CD4-positive, alpha-beta T cell (primary cell): ENCODE measurements around the gene NAA25. TPM values are rescaled to one million over a fixed set of nuclear protein-coding genes. Genes with fewer than 3 reads are reported as not detected.
"Not testable (repeated sequence)": the region's sequence is repeated elsewhere in the genome, so short reads cannot be mapped to it uniquely, and the experiment has no call there.

ENCODE experiments used
- ATAC-seq: fragments of 200-7000 bp; cut with Tn5 transposase; one replicate; pipeline ENCODE4 v1.10.0; 2022; ENCODE audit warnings: mild to moderate bottlenecking; ENCODE audit not compliant: poor library complexity
- CTCF ChIA-PET: fragments of 350-600 bp; sonication (Branson Sonifier 250); formaldehyde crosslinking; loops from one replicate; lab custom pipeline; 2021; ENCODE audit warnings: antibody characterized with exemption, inconsistent platforms; lab: Charles Lee
- POLR2A ChIA-PET: fragments of 350-600 bp; sonication (Branson Sonifier 250); formaldehyde crosslinking; loops from one replicate; lab custom pipeline; 2021; ENCODE audit warnings: antibody characterized with exemption, inconsistent platforms; lab: Charles Lee
- DNase-seq, 14 experiments: peaks; one replicate each; pipeline ENCODE4 v3.0.0-alpha.2; 2013 to 2020; ENCODE audit warnings: mixed read lengths in 2 of 14
- H3K27ac ChIP-seq, 2 donors: one replicate each; pipeline versions ENCODE4 v1.5.1 to v1.7.0; 2013; ENCODE audit warnings: low read length in 2 of 2, low read depth in 1 of 2, mild to moderate bottlenecking in 1 of 2
- H3K27me3 ChIP-seq, 2 experiments: 1 replicate in 1 of 2; 2 replicates in 1 of 2; pipeline versions ENCODE4 v1.6.1 to v1.7.0; 2013; ENCODE audit warnings: low read length in 2 of 2, control low read depth in 1 of 2, mild to moderate bottlenecking in 1 of 2, moderate library complexity in 1 of 2; ENCODE audit not compliant: insufficient read depth in 2 of 2, control insufficient read depth in 1 of 2
- H3K36me3 ChIP-seq: one replicate; pipeline ENCODE4 v1.6.1; 2013; ENCODE audit warnings: low read length, control low read depth; ENCODE audit not compliant: insufficient read depth
- H3K4me1 ChIP-seq: one replicate; pipeline ENCODE4 v1.6.1; 2013; ENCODE audit warnings: low read length, control low read depth; ENCODE audit not compliant: insufficient read depth
- H3K4me3 ChIP-seq: one replicate; pipeline ENCODE4 v1.5.1; 2013; ENCODE audit warnings: mild to moderate bottlenecking, low read length, moderate library complexity
- H3K9me3 ChIP-seq, 2 experiments: 1 replicate in 1 of 2; 2 replicates in 1 of 2; pipeline versions ENCODE4 v1.6.1 to v1.7.0; 2013; ENCODE audit warnings: low read length in 2 of 2, mild to moderate bottlenecking in 2 of 2, control low read depth in 1 of 2, moderate library complexity in 1 of 2; ENCODE audit not compliant: control insufficient read depth in 1 of 2, insufficient read depth in 1 of 2
- H3K27ac Mint-ChIP-seq: one replicate; pipeline ENCODE4 v1.8.0; 2020; ENCODE audit warnings: mixed read lengths
- H3K27me3 Mint-ChIP-seq: one replicate; pipeline ENCODE4 v1.8.0; 2021; ENCODE audit warnings: mixed read lengths
- H3K36me3 Mint-ChIP-seq: one replicate; pipeline ENCODE4 v1.8.0; 2021; ENCODE audit warnings: low read depth, mixed read lengths
- H3K4me1 Mint-ChIP-seq: one replicate; pipeline ENCODE4 v1.8.0; 2021; ENCODE audit warnings: low read depth, mixed read lengths
- H3K4me3 Mint-ChIP-seq: one replicate; pipeline ENCODE4 v1.8.0; 2020; ENCODE audit warnings: mild to moderate bottlenecking, mixed read lengths
- H3K9me3 Mint-ChIP-seq: one replicate; pipeline ENCODE4 v1.8.0; 2020; ENCODE audit warnings: mixed read lengths
- CTCF ChIP-seq: fragments of 200-600 bp; IDR thresholded peaks from one replicate; pipeline ENCODE4 v1.8.0; 2022; ENCODE audit warnings: antibody characterized with exemption, mild to moderate bottlenecking
- intact Hi-C, 2 experiments: fragments of 100-400 bp; cut with DNase I in 1 of 2; cut with micrococcal nuclease in 1 of 2; formaldehyde crosslinking; loops; one replicate each; pipeline versions ENCODE4 v1.15.1 to v1.9.0; 2023 to 2025; cut with DNase I, micrococcal nuclease
- total RNA-seq, 174 experiments: library from RNA in 2 of 174; stranded (reverse) in 2 of 174; gene quantifications; one replicate each; pipeline ENCODE4 v1.2.3 and lab custom pipeline; 2021 to 2026

NAA25 gene
- total RNA-seq, 2 experiments from 2014 or later: 31.1 to 34.6 TPM

GRCh38 chr12:112112409-112113133 is 4.0 kb upstream of the NAA25 start:
- POLR2A ChIA-PET: no interaction called here
- Histone ChIP-seq H3K9me3 (no peaks in the 10 kb centered on the region), H3K4me1 (peaks cover 20% of the 10 kb centered on the region), H3K27ac (no peak overlapping the region), H3K27me3 (no peaks in the 10 kb centered on the region), H3K36me3 (no peaks in the 10 kb centered on the region), H3K4me3 (no peak overlapping the region)
- peak overlapping the region; percentile 27 for H3K4me3 Mint-ChIP-seq
- peaks cover 26% of the 10 kb centered on the region for H3K4me1 Mint-ChIP-seq
- intact Hi-C loops: no loop called here
- no peaks in the 10 kb centered on the region for H3K27me3 Mint-ChIP-seq
- H3K36me3 Mint-ChIP-seq: peaks cover 13% of the 10 kb centered on the region
- CTCF ChIA-PET: interaction anchor here (1.5 kb wide), 1 partner anchor 18 kb away, joined by 3 read pairs; no protein-coding TSS in a partner anchor
- TF ChIP-seq CTCF: no peak
- ATAC-seq (no peak), DNase-seq (no peak)
- no peaks in the 10 kb centered on the region for H3K9me3 Mint-ChIP-seq
- H3K27ac Mint-ChIP-seq: no peak overlapping the region

- CTCF ChIA-PET: interaction anchor here (1.5 kb wide), 1 partner anchor 19 kb away, joined by 3 read pairs; no protein-coding TSS in a partner anchor
These were observed 3.3 kb upstream of the NAA25 start for GRCh38 chr12:112111931-112112330.

DNA sequence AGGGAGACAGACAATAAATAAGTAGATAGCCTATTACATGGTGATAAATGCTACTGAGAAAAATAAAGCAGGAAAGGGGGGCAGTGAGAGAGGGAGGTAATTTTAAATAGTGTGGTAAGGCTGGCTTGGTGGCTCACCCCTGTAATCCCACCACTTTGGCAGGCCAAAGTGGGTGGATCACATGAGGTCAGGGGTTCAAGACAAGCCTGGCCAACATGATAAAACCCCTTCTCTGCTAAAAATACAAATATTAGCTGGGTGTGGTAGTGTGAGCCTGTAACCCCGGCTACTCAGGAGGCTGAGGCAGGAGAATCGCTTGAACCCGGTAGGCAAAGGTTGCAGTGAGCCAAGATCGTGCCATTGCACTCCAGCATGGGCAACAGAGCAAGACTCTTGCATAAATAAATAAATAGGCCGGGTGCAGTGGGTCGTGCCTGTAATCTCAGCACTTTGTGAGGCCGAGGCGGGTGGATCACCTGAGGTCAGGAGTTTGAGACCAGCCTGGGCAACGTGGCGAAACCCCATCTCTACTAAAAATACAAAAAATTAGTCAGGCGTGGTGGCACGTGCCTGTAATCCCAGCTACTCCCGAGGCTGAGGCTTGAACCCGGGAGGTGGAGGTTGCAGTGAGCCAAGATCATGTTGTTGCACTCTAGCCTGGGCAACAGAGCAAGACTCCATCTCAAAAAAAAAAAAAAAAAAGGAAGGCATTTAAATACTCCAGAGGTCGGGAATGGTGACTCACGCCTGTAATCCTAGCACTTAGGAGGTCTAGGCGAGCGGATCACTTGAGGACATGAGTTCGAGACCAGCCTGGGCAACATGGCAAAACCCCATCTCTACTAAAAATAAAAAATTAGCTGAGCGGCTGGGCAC is 2.4 kb upstream of the NAA25 start:
- H3K27me3 Mint-ChIP-seq, ATAC-seq, H3K9me3 Mint-ChIP-seq, H3K4me3 Mint-ChIP-seq, H3K36me3 ChIP-seq, H3K27ac ChIP-seq, H3K4me3 ChIP-seq, H3K27me3 ChIP-seq, DNase-seq, H3K9me3 ChIP-seq, intact Hi-C loops: not testable (repeated sequence)
- peaks cover 25% of the 10 kb centered on the region for H3K4me1 ChIP-seq
- POLR2A ChIA-PET: interaction anchor here (5.2 kb wide), 1 partner anchor 20 kb away, joined by 75 read pairs; no protein-coding TSS in a partner anchor
- CTCF ChIA-PET: interaction anchor here (1.5 kb wide), 1 partner anchor 20 kb away, joined by 3 read pairs; no protein-coding TSS in a partner anchor
- Mint-ChIP-seq H3K4me1 (peaks cover 31% of the 10 kb centered on the region), H3K36me3 (peaks cover 16% of the 10 kb centered on the region), H3K27ac (peak overlapping the region; percentile 53)

More at GRCh38 chr12:112111931-112112330, 3.3 kb upstream of the NAA25 start:
- POLR2A ChIA-PET: no interaction called here
- H3K4me3 ChIP-seq: no peak overlapping the region
- H3K36me3 ChIP-seq: no peaks in the 10 kb centered on the region
- TF ChIP-seq CTCF: no peak
- Mint-ChIP-seq H3K36me3 (peaks cover 16% of the 10 kb centered on the region), H3K9me3 (no peaks in the 10 kb centered on the region), H3K4me3 (peak overlapping the region; percentile 27), H3K27me3 (no peaks in the 10 kb centered on the region), H3K27ac (no peak overlapping the region), H3K4me1 (peaks cover 29% of the 10 kb centered on the region)
- H3K27me3 ChIP-seq: no peaks in the 10 kb centered on the region
- no peaks in the 10 kb centered on the region for H3K9me3 ChIP-seq
- H3K27ac ChIP-seq: no peak overlapping the region
- ATAC-seq (no peak), DNase-seq (no peak)
- H3K4me1 ChIP-seq: peaks cover 25% of the 10 kb centered on the region
- intact Hi-C loops: no loop called here
